ENCODE measurements around the gene UQCC3.
A peak's percentile ranks its signal among the peaks of the same experiment; 100 is the strongest.
"Not testable (repeated sequence)": the region's sequence is repeated elsewhere in the genome, so short reads cannot be mapped to it uniquely, and the experiment has no call there.

The UQCC3 gene

GRCh38 chr11:62702246-62702645 lies 30.8 kb downstream of the UQCC3 start:
- no peak for DNase-seq (ENCODE audit: low read depth, low spot score)

GRCh38 chr11:62703921-62704320 lies 32.4 kb downstream of the UQCC3 start:
- not testable (repeated sequence) for DNase-seq (ENCODE audit: low read depth, low spot score)

- DNase-seq (ENCODE audit: low read depth, low spot score), result no peak
Observed at GRCh38 chr11:62705413-62705812, 33.9 kb downstream of the UQCC3 start.

- DNase-seq (ENCODE audit: low read depth, low spot score), result peak; percentile 86
Observed at GRCh38 chr11:62705880-62706849, 34.7 kb downstream of the UQCC3 start.

GRCh38 chr11:62706850-62707247 lies 35.4 kb downstream of the UQCC3 start:
- no peak for DNase-seq (ENCODE audit: low read depth, low spot score)

- DNase-seq (ENCODE audit: low read depth, low spot score), result no peak
Observed at GRCh38 chr11:62707277-62707861, 35.9 kb downstream of the UQCC3 start, which contains the start of the genes BSCL2 and GNG3. TSS of gene BSCL2 (minus strand) at chr11:62707424. CDS start at chr11:62707195, 229 bp downstream. TSS of gene GNG3 (plus strand) at chr11:62707676. CDS start at chr11:62708296, 620 bp downstream.

- no peak for DNase-seq (ENCODE audit: low read depth, low spot score)
Observed at GRCh38 chr11:62708392-62708791, 36.9 kb downstream of the UQCC3 start.

- DNase-seq (ENCODE audit: low read depth, low spot score), result peak; percentile 10
Observed at GRCh38 chr11:62708793-62709192, 37.3 kb downstream of the UQCC3 start.

- DNase-seq (ENCODE audit: low read depth, low spot score), result peak; percentile 94
Observed at GRCh38 chr11:62709247-62710000, 38.0 kb downstream of the UQCC3 start.

GRCh38 chr11:62710001-62710345 lies 38.5 kb downstream of the UQCC3 start:
- DNase-seq (ENCODE audit: low read depth, low spot score), result no peak

GRCh38 chr11:62712276-62712812 lies 40.9 kb downstream of the UQCC3 start:
- no peak for DNase-seq (ENCODE audit: low read depth, low spot score)

- DNase-seq (ENCODE audit: low read depth, low spot score), result no peak
Observed at GRCh38 chr11:62712861-62713260, 41.4 kb downstream of the UQCC3 start.

GRCh38 chr11:62713343-62713742 lies 41.9 kb downstream of the UQCC3 start:
- no peak for DNase-seq (ENCODE audit: low read depth, low spot score)

- DNase-seq (ENCODE audit: low read depth, low spot score), result no peak
Observed at GRCh38 chr11:62715150-62716130, 44.0 kb downstream of the UQCC3 start.

- no peak for DNase-seq (ENCODE audit: low read depth, low spot score)
Observed at GRCh38 chr11:62716206-62716605, 44.7 kb downstream of the UQCC3 start.

- no peak for DNase-seq (ENCODE audit: low read depth, low spot score)
Observed at GRCh38 chr11:62716816-62717215, 45.3 kb downstream of the UQCC3 start.

- no peak for DNase-seq (ENCODE audit: low read depth, low spot score)
Observed at GRCh38 chr11:62719302-62719978, 48.0 kb downstream of the UQCC3 start.

- DNase-seq (ENCODE audit: low read depth, low spot score), result no peak
Observed at GRCh38 chr11:62721994-62722393, 50.5 kb downstream of the UQCC3 start.
